Activated CD8-positive, alpha-beta memory T cell treated with anti-CD3 and anti-CD28 coated beads for 1 hour (primary cell): ENCODE measurements around the gene CAMTA1.
A peak's percentile ranks its signal among the peaks of the same experiment; 100 is the strongest.

Source experiments
- DNase-seq, 2 donors: peaks; one replicate each; pipeline ENCODE4 v3.0.0-alpha.2; 2020; ENCODE audit warnings: low read depth in 1 of 2; ENCODE audit errors: extremely low read depth in 1 of 2

The CAMTA1 gene

GRCh38 chr1:7609311-7609994 lies 824.2 kb downstream of the CAMTA1 start:
- DNase-seq, result no peak

- no peak for DNase-seq
Observed at GRCh38 chr1:7610106-7610731, 825.0 kb downstream of the CAMTA1 start.

GRCh38 chr1:7610936-7611335 lies 825.7 kb downstream of the CAMTA1 start:
- no peak for DNase-seq

DNA sequence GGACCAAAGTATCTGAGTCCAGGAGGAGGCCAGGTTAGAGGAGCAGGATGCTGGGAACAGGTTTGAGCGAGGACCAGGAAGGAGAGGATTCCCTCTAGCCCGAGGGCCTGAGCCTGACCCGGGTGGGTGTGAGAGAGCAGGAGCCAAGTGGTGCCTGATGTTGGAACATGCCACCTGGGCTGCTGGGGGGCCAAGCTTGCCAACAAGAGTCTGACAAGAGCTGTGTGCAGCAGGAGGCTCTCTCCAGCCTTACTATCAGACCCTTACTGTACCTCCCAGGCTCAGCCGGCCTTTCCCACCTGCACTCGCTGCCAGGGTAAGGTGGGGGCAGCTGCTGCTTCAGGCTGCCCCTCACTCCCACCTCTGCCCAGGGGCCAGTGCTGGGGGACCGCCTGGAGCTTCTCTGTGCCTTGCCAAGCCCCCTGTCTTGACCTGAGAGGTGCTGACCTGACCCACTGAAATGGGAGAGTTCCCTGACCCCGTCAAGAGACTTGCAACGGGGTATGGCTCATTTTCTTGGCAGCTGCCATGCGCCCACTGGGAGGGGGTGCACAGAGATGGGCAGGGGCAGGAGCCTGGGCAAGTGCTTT lies 826.3 kb downstream of the CAMTA1 start:
- no peak for DNase-seq

DNA sequence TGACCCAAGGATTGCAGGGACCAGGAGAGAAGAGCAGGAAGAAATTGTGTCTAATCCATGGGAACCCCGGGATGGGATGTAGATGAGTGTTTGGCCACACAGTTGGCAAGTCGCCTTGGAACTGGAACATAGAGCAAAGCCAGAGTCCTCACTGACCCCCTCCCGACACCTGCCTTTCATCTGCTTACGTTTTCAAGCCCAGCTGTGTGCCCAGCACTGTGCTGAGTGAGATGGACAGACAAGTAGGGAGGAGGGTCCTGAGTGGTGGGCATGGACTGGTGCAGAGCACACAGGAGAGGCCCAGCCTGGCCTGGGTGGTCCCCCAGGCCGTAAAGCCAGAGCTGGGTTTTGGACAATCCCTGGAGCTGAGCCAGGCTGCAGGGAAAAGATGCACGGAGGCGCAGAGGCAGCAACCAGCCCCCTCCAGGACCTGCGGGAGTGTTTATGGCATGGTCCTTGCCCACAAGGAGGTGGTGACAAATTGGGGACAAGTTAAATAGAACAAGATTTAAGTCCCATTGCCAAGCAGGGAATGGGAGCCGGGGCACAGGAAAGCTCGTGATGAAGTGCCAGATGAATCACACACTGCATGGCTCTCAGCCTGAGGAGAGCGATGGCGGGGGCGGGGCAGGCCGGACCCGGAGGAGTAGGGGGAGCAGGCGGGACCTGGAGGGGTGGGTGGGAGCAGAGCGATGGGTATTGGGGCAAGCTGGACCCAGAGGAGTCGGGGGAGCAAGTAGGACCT lies 828.0 kb downstream of the CAMTA1 start:
- no peak for DNase-seq

GRCh38 chr1:7613851-7614205 lies 828.6 kb downstream of the CAMTA1 start:
- no peak for DNase-seq

- no peak for DNase-seq
Observed at GRCh38 chr1:7614576-7615074, 829.4 kb downstream of the CAMTA1 start.

- DNase-seq, result no peak
Observed at GRCh38 chr1:7615138-7615537, 829.9 kb downstream of the CAMTA1 start.

GRCh38 chr1:7616076-7616832 lies 831.0 kb downstream of the CAMTA1 start:
- DNase-seq, result peak in 1 of 2 donors; percentile 6

DNA sequence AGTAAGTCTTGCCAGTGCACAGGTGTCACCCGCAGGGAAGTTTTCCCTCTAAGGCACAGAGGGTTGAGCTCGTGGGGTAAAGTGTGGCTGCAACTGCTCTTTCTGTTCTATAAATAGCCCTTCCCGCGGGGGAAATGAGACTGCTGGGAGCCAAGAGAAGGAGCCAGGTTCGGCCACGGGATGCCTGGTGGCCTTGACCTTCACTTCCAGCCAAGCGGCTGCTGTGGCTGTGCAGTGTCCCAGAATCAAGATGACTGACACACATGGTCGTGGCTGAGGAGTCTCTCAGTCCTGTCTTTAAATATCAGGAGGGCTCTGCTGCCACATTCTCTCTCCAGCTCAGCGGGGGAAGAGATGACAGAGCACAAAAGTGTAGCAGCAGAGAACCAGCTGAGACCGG lies 831.7 kb downstream of the CAMTA1 start:
- DNase-seq, result no peak

GRCh38 chr1:7617826-7618225 lies 832.6 kb downstream of the CAMTA1 start:
- DNase-seq, result no peak

- no peak for DNase-seq
Observed at GRCh38 chr1:7620196-7620595, 834.9 kb downstream of the CAMTA1 start.

DNA sequence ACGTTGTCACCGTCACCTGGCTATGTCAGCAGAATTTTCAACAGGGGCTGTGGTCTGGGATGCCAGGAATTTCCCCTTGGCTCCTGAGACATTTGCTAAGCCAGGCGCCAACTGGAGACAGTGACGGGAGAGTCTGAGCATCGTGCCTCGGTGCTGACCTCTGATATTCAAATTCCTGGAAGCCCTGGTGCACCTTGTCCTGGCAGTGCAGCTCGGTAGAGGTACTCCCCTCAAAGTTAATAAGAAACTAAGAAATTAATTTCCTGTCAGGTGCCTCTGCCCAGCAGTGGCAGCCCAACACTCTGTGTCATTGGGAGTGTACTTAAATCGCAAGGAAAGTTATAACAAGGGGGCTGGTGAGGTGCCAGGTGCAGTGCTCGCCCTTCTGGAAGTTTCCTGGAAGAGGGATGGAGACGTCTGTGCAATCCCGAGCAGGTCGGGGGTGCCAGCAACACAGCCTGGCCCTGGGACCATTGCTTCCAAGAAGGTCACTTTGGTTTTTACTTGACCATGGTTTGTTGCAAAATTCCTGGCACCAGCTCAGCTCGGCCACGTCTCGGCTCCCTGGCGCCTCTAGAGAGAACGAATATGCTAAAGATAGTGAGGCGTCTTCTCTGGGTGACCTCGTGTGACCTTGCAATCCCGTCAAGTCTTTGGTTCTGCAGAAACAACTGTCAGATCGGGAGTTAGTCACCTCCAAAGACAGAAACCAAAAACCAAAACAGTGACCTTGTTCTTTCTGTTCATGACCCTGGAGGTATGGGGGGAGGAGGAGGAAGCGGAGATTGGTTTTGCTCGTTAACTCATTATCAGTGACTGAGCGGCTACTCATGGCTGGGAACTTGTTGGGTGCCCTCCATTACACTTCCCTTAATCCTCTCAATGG lies 836.3 kb downstream of the CAMTA1 start:
- DNase-seq, result no peak

- no peak for DNase-seq
Observed at GRCh38 chr1:7623842-7624241, 838.6 kb downstream of the CAMTA1 start.

GRCh38 chr1:7624791-7625355 lies 839.6 kb downstream of the CAMTA1 start:
- DNase-seq, result no peak

DNA sequence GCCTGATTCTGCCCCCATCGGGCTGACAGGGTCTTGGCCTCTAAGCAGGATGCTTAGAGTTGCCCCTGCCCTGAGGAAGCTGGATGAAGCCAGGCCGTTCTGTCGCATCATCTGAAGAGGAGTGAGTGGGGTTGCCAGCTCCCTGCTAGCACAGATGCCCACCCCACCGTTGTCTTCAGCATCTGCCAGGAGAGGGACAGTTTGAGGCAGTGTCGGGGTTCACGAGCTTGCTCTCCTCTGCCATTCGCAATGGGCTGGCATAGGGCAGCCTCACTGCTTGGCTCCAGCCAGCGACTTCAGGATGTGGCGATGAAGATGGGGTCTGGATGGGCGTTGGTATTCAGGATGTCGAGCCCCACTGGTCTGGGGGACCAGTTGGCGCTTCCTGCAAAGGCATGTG lies 840.1 kb downstream of the CAMTA1 start:
- DNase-seq, result no peak

GRCh38 chr1:7628273-7628672 lies 843.0 kb downstream of the CAMTA1 start:
- DNase-seq, result no peak

DNA sequence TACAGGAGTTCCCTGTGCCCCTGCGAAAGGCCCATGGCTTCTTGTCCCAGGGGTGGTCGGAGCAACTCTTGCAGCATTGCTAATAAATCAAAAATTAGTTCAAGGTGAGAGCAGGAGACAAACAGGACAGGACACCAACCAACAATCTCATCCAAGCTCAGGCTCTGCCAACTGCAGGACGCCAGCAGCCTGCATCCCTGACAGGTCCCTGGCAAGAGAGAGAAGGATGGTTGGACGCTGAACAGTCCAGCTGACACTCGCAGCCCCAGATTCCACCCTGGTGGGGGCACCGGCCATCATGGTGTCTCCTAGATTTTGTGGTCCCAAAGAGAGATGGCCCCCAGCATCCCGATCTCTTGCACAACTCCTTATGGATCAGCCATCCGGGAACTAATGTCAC lies 843.8 kb downstream of the CAMTA1 start:
- DNase-seq, result no peak

GRCh38 chr1:7629465-7630195 lies 844.4 kb downstream of the CAMTA1 start:
- DNase-seq, result no peak
